Tongue (tissue), 2 donors: ENCODE data around the gene CDS1. TPM values are rescaled to one million over a fixed set of nuclear protein-coding genes. Genes with fewer than 3 reads are reported as not detected.

Experiments used
- small RNA-seq: library from RNA; depleted of rRNA; stranded (forward); fragments of <200 nt; gene quantifications from one replicate; pipeline ENCODE3, GENCODE V24; 2014; ENCODE audit warnings: low replicate concordance
- total RNA-seq: library from RNA; depleted of rRNA; stranded (reverse); fragments of >200 nt; gene quantifications from one replicate; pipeline ENCODE4 v1.2.3, GENCODE V29; 2014

CDS1 gene
- total RNA-seq, 1 donor from 2014 or later, result 4.5 TPM

Small RNA genes lying within 50 kb of the gene (small RNA-seq; reads per million reads assigned to genes)
- not detected for gene RN7SL552P
- gene RPL3P13, result not detected

Other genes with a start within 250 kb of the CDS1 start
- gene NKX6-1, start 83.8 kb upstream of the CDS1 start, total RNA-seq, result not detected